WTC11 (cell line): Measurements from ENCODE around the gene TMEM253.

Experiments used
- MXD4 ChIP-seq: fragments of 250-450 bp; sonication (Bioruptor Pico); IDR thresholded peaks from 2 replicates; pipeline ENCODE4 v1.8.0; 2021; ENCODE audit warnings: mild to moderate bottlenecking, moderate library complexity, borderline replicate concordance
- TP53 ChIP-seq: sonication (generic); formaldehyde crosslinking; IDR thresholded peaks from 2 replicates; pipeline ENCODE4 v1.8.1; 2023; ENCODE audit warnings: mild to moderate bottlenecking, missing genetic modification reagents
- TF ChIP-seq, protein P1 (sequence below): fragments of 200-600 bp; IDR thresholded peaks from 2 replicates; pipeline ENCODE4 v1.8.0; 2022; ENCODE audit warnings: antibody characterized with exemption
- TF ChIP-seq, protein P2 (sequence below): sonication (generic); formaldehyde crosslinking; IDR thresholded peaks from 2 replicates; pipeline ENCODE4 v1.8.0; 2023; ENCODE audit warnings: missing genetic modification reagents
- TF ChIP-seq, protein P3 (sequence below): sonication (generic); formaldehyde crosslinking; IDR thresholded peaks from 2 replicates; pipeline ENCODE4 v1.8.1; 2023; ENCODE audit warnings: mild to moderate bottlenecking, missing genetic modification reagents, moderate library complexity
- TF ChIP-seq, protein P4 (sequence below): sonication (generic); formaldehyde crosslinking; IDR thresholded peaks from 2 replicates; pipeline ENCODE4 v1.8.1; 2023; ENCODE audit warnings: mild to moderate bottlenecking, missing genetic modification reagents

DNA sequence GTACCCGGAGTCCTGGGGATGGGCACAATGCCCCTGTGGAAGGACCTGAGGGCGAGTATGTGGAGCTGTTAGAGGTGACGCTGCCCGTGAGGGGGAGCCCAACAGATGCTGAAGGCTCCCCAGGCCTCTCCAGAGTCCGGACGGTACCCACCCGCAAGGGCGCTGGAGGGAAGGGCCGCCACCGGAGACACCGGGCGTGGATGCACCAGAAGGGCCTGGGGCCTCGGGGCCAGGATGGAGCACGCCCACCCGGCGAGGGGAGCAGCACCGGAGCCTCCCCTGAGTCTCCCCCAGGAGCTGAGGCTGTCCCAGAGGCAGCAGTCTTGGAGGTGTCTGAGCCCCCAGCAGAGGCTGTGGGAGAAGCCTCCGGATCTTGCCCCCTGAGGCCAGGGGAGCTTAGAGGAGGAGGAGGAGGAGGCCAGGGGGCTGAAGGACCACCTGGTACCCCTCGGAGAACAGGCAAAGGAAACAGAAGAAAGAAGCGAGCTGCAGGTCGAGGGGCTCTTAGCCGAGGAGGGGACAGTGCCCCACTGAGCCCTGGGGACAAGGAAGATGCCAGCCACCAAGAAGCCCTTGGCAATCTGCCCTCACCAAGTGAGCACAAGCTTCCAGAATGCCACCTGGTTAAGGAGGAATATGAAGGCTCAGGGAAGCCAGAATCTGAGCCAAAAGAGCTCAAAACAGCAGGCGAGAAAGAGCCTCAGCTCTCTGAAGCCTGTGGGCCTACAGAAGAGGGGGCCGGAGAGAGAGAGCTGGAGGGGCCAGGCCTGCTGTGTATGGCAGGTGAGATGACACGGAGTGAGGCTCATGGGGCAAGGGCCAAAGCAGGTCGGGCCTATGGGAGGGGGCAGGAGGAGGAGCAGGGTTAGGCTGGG is 26.2 kb upstream of the TMEM253 start:
- TF ChIP-seq, protein P1, sequence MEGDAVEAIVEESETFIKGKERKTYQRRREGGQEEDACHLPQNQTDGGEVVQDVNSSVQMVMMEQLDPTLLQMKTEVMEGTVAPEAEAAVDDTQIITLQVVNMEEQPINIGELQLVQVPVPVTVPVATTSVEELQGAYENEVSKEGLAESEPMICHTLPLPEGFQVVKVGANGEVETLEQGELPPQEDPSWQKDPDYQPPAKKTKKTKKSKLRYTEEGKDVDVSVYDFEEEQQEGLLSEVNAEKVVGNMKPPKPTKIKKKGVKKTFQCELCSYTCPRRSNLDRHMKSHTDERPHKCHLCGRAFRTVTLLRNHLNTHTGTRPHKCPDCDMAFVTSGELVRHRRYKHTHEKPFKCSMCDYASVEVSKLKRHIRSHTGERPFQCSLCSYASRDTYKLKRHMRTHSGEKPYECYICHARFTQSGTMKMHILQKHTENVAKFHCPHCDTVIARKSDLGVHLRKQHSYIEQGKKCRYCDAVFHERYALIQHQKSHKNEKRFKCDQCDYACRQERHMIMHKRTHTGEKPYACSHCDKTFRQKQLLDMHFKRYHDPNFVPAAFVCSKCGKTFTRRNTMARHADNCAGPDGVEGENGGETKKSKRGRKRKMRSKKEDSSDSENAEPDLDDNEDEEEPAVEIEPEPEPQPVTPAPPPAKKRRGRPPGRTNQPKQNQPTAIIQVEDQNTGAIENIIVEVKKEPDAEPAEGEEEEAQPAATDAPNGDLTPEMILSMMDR, result no peak
- TF ChIP-seq, protein P2, sequence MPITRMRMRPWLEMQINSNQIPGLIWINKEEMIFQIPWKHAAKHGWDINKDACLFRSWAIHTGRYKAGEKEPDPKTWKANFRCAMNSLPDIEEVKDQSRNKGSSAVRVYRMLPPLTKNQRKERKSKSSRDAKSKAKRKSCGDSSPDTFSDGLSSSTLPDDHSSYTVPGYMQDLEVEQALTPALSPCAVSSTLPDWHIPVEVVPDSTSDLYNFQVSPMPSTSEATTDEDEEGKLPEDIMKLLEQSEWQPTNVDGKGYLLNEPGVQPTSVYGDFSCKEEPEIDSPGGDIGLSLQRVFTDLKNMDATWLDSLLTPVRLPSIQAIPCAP (CRISPR knock-in tag), result no peak
- TF ChIP-seq, protein P3, sequence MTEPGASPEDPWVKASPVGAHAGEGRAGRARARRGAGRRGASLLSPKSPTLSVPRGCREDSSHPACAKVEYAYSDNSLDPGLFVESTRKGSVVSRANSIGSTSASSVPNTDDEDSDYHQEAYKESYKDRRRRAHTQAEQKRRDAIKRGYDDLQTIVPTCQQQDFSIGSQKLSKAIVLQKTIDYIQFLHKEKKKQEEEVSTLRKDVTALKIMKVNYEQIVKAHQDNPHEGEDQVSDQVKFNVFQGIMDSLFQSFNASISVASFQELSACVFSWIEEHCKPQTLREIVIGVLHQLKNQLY (CRISPR knock-in tag), result no peak
- TF ChIP-seq MXD4 (CRISPR knock-in tag) (no peak), TP53 (CRISPR knock-in tag) (no peak)
- TF ChIP-seq, protein P4, sequence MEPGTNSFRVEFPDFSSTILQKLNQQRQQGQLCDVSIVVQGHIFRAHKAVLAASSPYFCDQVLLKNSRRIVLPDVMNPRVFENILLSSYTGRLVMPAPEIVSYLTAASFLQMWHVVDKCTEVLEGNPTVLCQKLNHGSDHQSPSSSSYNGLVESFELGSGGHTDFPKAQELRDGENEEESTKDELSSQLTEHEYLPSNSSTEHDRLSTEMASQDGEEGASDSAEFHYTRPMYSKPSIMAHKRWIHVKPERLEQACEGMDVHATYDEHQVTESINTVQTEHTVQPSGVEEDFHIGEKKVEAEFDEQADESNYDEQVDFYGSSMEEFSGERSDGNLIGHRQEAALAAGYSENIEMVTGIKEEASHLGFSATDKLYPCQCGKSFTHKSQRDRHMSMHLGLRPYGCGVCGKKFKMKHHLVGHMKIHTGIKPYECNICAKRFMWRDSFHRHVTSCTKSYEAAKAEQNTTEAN, result no peak
